IPS-NIHi7 (cell line): ENCODE data around the gene DGKI.
A peak's percentile ranks its signal among the peaks of the same experiment; 100 is the strongest.

Experiments used
- DNase-seq: peaks from one replicate; pipeline ENCODE4 v3.0.0; 2012; ENCODE audit warnings: mixed read lengths; ENCODE audit errors: extremely low spot score

DGKI gene

GRCh38 chr7:137354961-137355360 is 491.8 kb downstream of the DGKI start:
- no peak for DNase-seq

DNA sequence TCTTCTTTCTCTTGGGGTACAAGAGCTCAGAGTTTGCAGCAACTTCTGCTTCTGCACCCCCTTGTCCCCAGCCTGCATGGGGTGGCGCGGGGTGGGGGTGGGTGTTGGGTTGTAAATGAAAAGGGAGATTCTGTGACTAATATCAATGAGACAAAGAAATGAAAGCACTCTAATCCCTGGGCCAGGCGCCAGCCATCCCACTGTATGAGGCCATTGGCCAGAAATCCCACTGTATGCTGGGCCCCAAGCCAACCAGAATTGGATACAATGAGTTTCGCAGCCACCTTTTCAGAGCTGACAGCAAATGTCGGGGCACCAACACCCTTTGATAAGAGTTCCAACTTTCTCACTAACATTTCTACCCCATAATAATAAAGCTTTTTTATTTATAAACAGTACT is 492.4 kb downstream of the DGKI start:
- no peak for DNase-seq

DNA sequence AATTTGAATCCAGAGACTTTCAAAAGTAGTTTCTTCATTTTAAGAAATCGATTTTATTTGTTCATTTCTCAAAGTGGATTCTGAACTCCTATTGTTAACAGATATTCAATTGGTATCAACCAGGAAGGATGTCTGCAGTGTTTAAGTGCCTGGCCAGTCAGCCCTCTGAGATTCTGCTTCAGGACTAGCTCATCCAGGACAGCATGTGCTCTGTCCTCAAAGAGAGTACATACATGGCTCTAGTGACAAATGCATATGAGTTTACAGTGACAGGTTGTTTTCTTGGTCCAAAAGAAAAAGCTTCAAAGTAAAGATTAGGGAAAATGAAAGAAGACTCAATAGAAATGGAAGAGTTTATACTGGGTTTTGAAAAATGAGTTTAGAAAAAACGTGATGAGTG is 494.8 kb downstream of the DGKI start:
- no peak for DNase-seq

DNA sequence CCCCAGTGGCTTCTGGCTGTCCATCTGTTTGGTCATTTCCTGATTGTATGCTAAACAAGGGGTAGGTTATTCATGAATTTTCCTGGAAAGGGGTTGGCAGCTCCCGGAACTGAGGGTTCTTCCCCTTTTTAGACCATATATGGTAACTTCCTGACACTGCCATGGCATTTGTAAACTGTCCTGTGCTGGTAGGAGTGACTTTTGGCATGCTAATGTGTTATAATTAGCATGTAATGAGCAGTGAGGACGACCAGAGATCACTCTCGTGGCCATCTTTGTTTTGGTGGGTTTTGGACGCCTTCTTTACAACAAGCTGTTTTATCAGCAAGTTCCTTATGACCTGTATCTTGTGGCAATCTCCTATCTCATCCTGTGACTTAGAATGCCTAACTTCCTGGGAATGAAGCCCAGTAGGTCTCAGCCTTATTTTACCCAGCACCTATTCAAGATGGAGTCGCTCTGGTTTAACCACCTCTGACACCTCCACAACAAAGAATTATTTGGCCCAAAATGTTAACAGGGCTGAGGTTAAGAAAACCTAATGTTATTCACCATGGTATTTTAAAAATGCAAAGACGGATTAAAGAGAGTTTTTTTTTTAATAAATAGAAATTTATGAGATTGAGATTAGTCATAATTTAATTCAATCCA is 500.9 kb downstream of the DGKI start:
- no peak for DNase-seq

GRCh38 chr7:137343281-137343841 is 503.4 kb downstream of the DGKI start, which contains the start of gene PTN:
Gene PTN (minus strand): TSS chr7:137343733. CDS start chr7:137254973, 88,760 bp downstream.
- DNase-seq, result peak; percentile 68

- DNase-seq, result peak; percentile 22
These were observed 503.9 kb downstream of the DGKI start for GRCh38 chr7:137342828-137343261.

GRCh38 chr7:137342265-137342664 is 504.5 kb downstream of the DGKI start:
- DNase-seq, result no peak

- DNase-seq, result peak; percentile 59
These were observed 508.9 kb downstream of the DGKI start for GRCh38 chr7:137337902-137338301.

DNA sequence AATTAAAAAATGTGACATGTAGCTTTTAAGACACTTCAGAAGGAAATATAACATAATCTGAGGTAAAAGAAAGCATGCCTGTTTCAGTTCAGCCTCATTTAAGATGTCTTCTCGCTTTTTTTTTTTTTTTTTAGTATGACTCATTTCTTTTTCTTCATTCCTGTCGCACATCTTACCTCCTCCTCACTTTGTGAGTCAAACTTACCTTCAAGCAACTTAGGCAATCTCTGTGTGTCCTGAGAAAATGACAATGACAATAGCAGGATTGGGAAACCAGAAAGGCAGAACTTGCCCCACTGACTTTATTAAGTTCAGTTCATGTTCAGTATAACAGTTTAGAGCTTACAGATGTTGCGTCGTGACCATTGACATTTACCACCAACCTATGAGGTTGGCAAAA is 511.0 kb downstream of the DGKI start:
- no peak for DNase-seq

- no peak for DNase-seq
These were observed 515.4 kb downstream of the DGKI start for GRCh38 chr7:137331378-137331777.
